IMR-90 (cell line): ENCODE measurements around the gene FOXL2NB. TPM values are rescaled to one million over a fixed set of nuclear protein-coding genes. Genes with fewer than 3 reads are reported as not detected.

ENCODE experiments used
- ATAC-seq: fragments of 200-7000 bp; cut with Tn5 transposase; 2 replicates; pipeline ENCODE4 v1.9.1; 2020; ENCODE audit warnings: low read depth, mild to moderate bottlenecking, moderate library complexity
- BruUV-seq: library from RNA; stranded (reverse); fragments of 400-500 nt; replicated peaks from 2 replicates; lab custom pipeline; 2021; lab: Mats Ljungman, UMichigan
- CTCF ChIA-PET: fragments of 300-600 bp; formaldehyde crosslinking; extraction: SDS; loops from one replicate; lab custom pipeline; 2021; ENCODE audit warnings: antibody characterized with exemption; lab: Yijun Ruan, JAX
- POLR2A ChIA-PET: fragments of 300-600 bp; sonication (Branson Sonifier 250); formaldehyde crosslinking; loops from one replicate; lab custom pipeline; 2022; ENCODE audit warnings: antibody characterized with exemption; ENCODE audit not compliant: unreplicated experiment; lab: Charles Lee
- DNase-seq: peaks from one replicate; pipeline ENCODE4 v3.0.0; 2013
- H2AFZ ChIP-seq: replicated peaks from 2 replicates; pipeline ENCODE3; 2013; ENCODE audit warnings: low read length, mild to moderate bottlenecking; ENCODE audit not compliant: poor library complexity
- H2AK5ac ChIP-seq: 2 replicates; pipeline ENCODE4 v1.6.1; 2013; ENCODE audit warnings: low read depth, low read length, inconsistent platforms
- H2AK9ac ChIP-seq: replicated peaks from 2 replicates; pipeline ENCODE3; 2013; ENCODE audit warnings: mild to moderate bottlenecking, low read depth, low read length, moderate library complexity; ENCODE audit not compliant: poor library complexity
- H2BK120ac ChIP-seq: 2 replicates; pipeline ENCODE4 v1.6.1; 2013; ENCODE audit warnings: low read depth, low read length, inconsistent platforms
- H2BK15ac ChIP-seq: 3 replicates; pipeline ENCODE4 v1.6.1; 2013; ENCODE audit warnings: low read depth, low read length, inconsistent platforms
- H2BK20ac ChIP-seq: 2 replicates; pipeline ENCODE4 v1.6.1; 2013; ENCODE audit warnings: low read depth, mild to moderate bottlenecking, inconsistent platforms, low read length, moderate library complexity
- H2BK5ac ChIP-seq: 2 replicates; pipeline ENCODE4 v1.6.1; 2013; ENCODE audit warnings: mild to moderate bottlenecking, low read depth, low read length, inconsistent platforms; ENCODE audit not compliant: poor library complexity, severe bottlenecking
- H3K14ac ChIP-seq: replicated peaks from 2 replicates; pipeline ENCODE4 v1.6.1; 2013; ENCODE audit warnings: low read depth, low read length, inconsistent platforms
- H3K18ac ChIP-seq: 2 replicates; pipeline ENCODE4 v1.6.1; 2013; ENCODE audit warnings: low read depth, low read length, control low read depth
- H3K23ac ChIP-seq: 2 replicates; pipeline ENCODE4 v1.6.1; 2013; ENCODE audit warnings: low read depth, low read length, inconsistent platforms
- H3K27ac ChIP-seq: 2 replicates; pipeline ENCODE4 v1.5.1; 2013; ENCODE audit warnings: mild to moderate bottlenecking, control low read depth, low read length; ENCODE audit not compliant: insufficient read depth
- H3K27me3 ChIP-seq: 2 replicates; pipeline ENCODE4 v1.6.1; 2013; ENCODE audit warnings: low read length; ENCODE audit not compliant: control insufficient read depth, insufficient read depth
- H3K36me3 ChIP-seq: 2 replicates; pipeline ENCODE4 v1.6.1; 2013; ENCODE audit warnings: low read length, mixed read lengths; ENCODE audit not compliant: control insufficient read depth, insufficient read depth
- H3K4ac ChIP-seq: 2 replicates; pipeline ENCODE4 v1.6.1; 2013; ENCODE audit warnings: low read depth, low read length, inconsistent platforms
- H3K4me1 ChIP-seq: 2 replicates; pipeline ENCODE4 v1.6.1; 2013; ENCODE audit warnings: low read length, mixed read lengths; ENCODE audit not compliant: control insufficient read depth, insufficient read depth
- H3K4me2 ChIP-seq: 2 replicates; pipeline ENCODE4 v1.6.1; 2013; ENCODE audit warnings: low read depth, mild to moderate bottlenecking, control low read depth, low read length, moderate library complexity
- H3K4me3 ChIP-seq: 2 replicates; pipeline ENCODE4 v1.5.1; 2013; ENCODE audit warnings: low read depth, mild to moderate bottlenecking, control low read depth, low read length, moderate library complexity; ENCODE audit not compliant: insufficient read depth
- H3K56ac ChIP-seq: 2 replicates; pipeline ENCODE4 v1.6.1; 2013; ENCODE audit warnings: low read length, inconsistent platforms; ENCODE audit not compliant: insufficient read depth; ENCODE audit errors: extremely low read depth
- H3K79me1 ChIP-seq, 2 experiments: 2 replicates each; pipeline ENCODE4 v1.6.1; 2013; ENCODE audit warnings: low read length in 2 of 2, inconsistent platforms in 1 of 2, low read depth in 1 of 2
- H3K9ac ChIP-seq: 2 replicates; pipeline ENCODE4 v1.6.1; 2013; ENCODE audit warnings: low read depth, low read length, control low read depth
- H3K9me1 ChIP-seq: 2 replicates; pipeline ENCODE4 v1.6.1; 2013; ENCODE audit warnings: low read length, inconsistent platforms; ENCODE audit not compliant: insufficient read depth
- H3K9me3 ChIP-seq: 2 replicates; pipeline ENCODE4 v1.6.1; 2013; ENCODE audit warnings: low read length; ENCODE audit not compliant: control insufficient read depth, insufficient read depth
- H4K20me1 ChIP-seq: 2 replicates; pipeline ENCODE4 v1.6.1; 2013; ENCODE audit warnings: low read length, inconsistent platforms; ENCODE audit not compliant: insufficient read depth
- H4K5ac ChIP-seq: 2 replicates; pipeline ENCODE4 v1.6.1; 2013; ENCODE audit warnings: mild to moderate bottlenecking, low read depth, low read length, control low read depth
- H4K8ac ChIP-seq, 2 experiments: 2 replicates each; pipeline ENCODE4 v1.6.1; 2013; ENCODE audit warnings: low read depth in 2 of 2, low read length in 2 of 2, control low read depth in 1 of 2, inconsistent platforms in 1 of 2
- H4K91ac ChIP-seq: 2 replicates; pipeline ENCODE4 v1.6.1; 2013; ENCODE audit warnings: low read depth, low read length, inconsistent platforms; ENCODE audit not compliant: insufficient read depth
- BHLHE40 ChIP-seq: fragments of 150-350 bp; IDR thresholded peaks from 2 replicates; pipeline ENCODE4 v1.6.1; 2016; ENCODE audit warnings: mild to moderate bottlenecking, low read depth, low read length
- CEBPB ChIP-seq: IDR thresholded peaks from 2 replicates; pipeline ENCODE4 v1.6.1; 2012; ENCODE audit warnings: low read depth, low read length, improper control_type of control experiment
- CHD1 ChIP-seq: IDR thresholded peaks from 2 replicates; pipeline ENCODE4 v1.6.1; 2012; ENCODE audit warnings: low read depth, low read length, improper control_type of control experiment
- FOS ChIP-seq: fragments of 150-350 bp; IDR thresholded peaks from 2 replicates; pipeline ENCODE4 v1.6.1; 2016; ENCODE audit warnings: low read depth, low read length
- MAFK ChIP-seq: IDR thresholded peaks from 2 replicates; pipeline ENCODE4 v1.6.1; 2012; ENCODE audit warnings: low read depth, low read length, improper control_type of control experiment
- MAZ ChIP-seq: IDR thresholded peaks from 2 replicates; pipeline ENCODE4 v1.6.1; 2012; ENCODE audit warnings: low read depth, mild to moderate bottlenecking, low read length, improper control_type of control experiment, moderate library complexity, borderline replicate concordance
- MXI1 ChIP-seq: IDR thresholded peaks from 2 replicates; pipeline ENCODE4 v1.6.1; 2012; ENCODE audit warnings: low read depth, mild to moderate bottlenecking, low read length, moderate library complexity, borderline replicate concordance
- NFE2L2 ChIP-seq: fragments of 150-350 bp; IDR thresholded peaks from 2 replicates; pipeline ENCODE4 v1.6.1; 2016; ENCODE audit warnings: low read depth, mild to moderate bottlenecking, low read length
- POLR2A ChIP-seq: IDR thresholded peaks from 2 replicates; pipeline ENCODE4 v1.6.1; 2012; ENCODE audit warnings: mild to moderate bottlenecking, low read depth, low read length
- RAD21 ChIP-seq: IDR thresholded peaks from 2 replicates; pipeline ENCODE4 v1.6.1; 2012; ENCODE audit warnings: low read length, improper control_type of control experiment
- RCOR1 ChIP-seq: IDR thresholded peaks from 2 replicates; pipeline ENCODE4 v1.6.1; 2012; ENCODE audit warnings: mild to moderate bottlenecking, low read length, improper control_type of control experiment; ENCODE audit not compliant: insufficient replicate concordance
- RFX5 ChIP-seq: IDR thresholded peaks from 2 replicates; pipeline ENCODE4 v1.8.0; 2012; ENCODE audit warnings: low read depth, mild to moderate bottlenecking, low read length, moderate library complexity
- SMC3 ChIP-seq: fragments of 150-350 bp; IDR thresholded peaks from 2 replicates; pipeline ENCODE4 v1.6.1; 2016; ENCODE audit warnings: low read depth, mild to moderate bottlenecking, antibody characterized with exemption, low read length, moderate library complexity
- WGBS, 2 experiments: methylation state at CpG; one replicate each; pipeline versions ENCODE4 v1.1.5 to v1.1.7; 2013; ENCODE audit warnings: missing lambda C conversion rate in 2 of 2; ENCODE audit not compliant: insufficient read length in 1 of 2; ENCODE audit errors: extremely low coverage in 2 of 2; 5-methylcytosine and 5-hydroxymethylcytosine counted together
- dilution Hi-C: fragments of 300-500 bp; cut with HindIII; formaldehyde crosslinking; loops from one replicate; pipeline ENCODE4 v1.14.3; 2018; ENCODE audit warnings: low sequenced_read_pairs; ENCODE audit not compliant: unreplicated experiment
- in situ Hi-C: fragments of 300-500 bp; cut with MboI; formaldehyde crosslinking; loops from 3 replicates; pipeline ENCODE4 v1.14.3; 2019; ENCODE audit warnings: low sequenced_read_pairs, inconsistent platforms, mixed read lengths
- intact Hi-C: fragments of 100-400 bp; cut with micrococcal nuclease; formaldehyde crosslinking; loops from 2 replicates; pipeline ENCODE4 v1.10.0; 2022
- polyA plus RNA-seq, 3 experiments: library from polyadenylated mRNA; depleted of rRNA; stranded (reverse); fragments of >200 nt; gene quantifications; 2 replicates each; pipeline ENCODE4 v1.2.3, GENCODE V29; 2012; ENCODE audit warnings: low replicate concordance in 1 of 3
- total RNA-seq: library from RNA; depleted of rRNA; stranded (reverse); fragments of >200 nt; gene quantifications from 2 replicates; pipeline ENCODE4 v1.2.3, GENCODE V29; 2012
- TF ChIP-seq, protein P1 (sequence below): conservative IDR thresholded peaks from 2 replicates; pipeline ENCODE4 v1.5.1; 2012; ENCODE audit warnings: mild to moderate bottlenecking, low read depth, low read length, improper control_type of control experiment
- TF ChIP-seq, protein P2 (sequence below): fragments of 150-350 bp; IDR thresholded peaks from 2 replicates; pipeline ENCODE4 v1.6.1; 2017; ENCODE audit warnings: mild to moderate bottlenecking, antibody characterized with exemption, low read length, low read depth
- TF ChIP-seq, protein P3 (sequence below): fragments of 150-350 bp; IDR thresholded peaks from 2 replicates; pipeline ENCODE4 v1.6.1; 2016; ENCODE audit warnings: low read depth, mild to moderate bottlenecking, low read length, moderate library complexity, borderline replicate concordance

FOXL2NB gene
- total and polyA plus RNA-seq, 2 of the 4 experiments (the other 2 are of a cell fraction), result under 0.01 to 0.05 TPM

DNA sequence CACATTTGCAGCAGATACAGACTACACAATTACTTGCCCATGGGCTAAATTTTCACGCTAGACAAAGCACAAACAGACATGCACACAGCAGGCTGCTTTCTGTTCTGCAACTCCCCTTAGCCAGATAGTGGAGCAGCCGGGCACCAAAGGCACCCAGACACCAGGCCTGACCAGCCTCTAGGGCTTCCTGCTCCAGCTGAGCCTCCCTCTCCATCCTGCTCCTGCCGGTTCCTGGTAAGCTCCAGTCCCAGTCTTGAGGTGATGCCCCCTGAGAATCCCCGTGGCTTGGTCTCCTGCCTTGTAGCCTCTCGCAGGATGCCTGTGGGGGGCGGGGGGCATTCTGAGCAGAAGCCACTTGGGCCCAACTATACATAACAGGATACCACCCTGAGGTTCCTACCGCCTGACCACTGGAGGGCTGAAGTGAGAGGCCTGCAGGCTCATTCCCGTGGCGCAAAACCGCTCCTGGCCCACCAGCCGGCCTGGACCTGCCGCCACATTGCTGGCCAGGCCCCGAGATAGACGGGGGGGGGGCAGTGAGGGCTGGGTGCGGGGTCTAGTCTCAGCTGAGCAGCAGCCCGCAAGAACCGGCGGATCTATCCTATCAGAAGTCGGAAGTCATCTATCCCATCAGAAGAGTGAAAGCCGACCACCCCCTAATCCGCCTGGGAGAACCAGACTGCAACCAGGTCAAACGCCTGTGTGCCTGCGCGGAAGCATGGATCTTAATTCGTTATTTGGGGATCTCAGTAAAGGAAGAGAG lies 4.0 kb upstream of the FOXL2NB start:
- Histone ChIP-seq H3K23ac (no peak overlapping the region), H3K9ac (no peak overlapping the region), H2BK15ac (no peak overlapping the region), H3K4me1 (peaks cover 2% of the 10 kb centered on the region; the same call in 1 of the 2 replicates), H3K18ac (no peak overlapping the region), H3K4me2 (no peak overlapping the region), H3K36me3 (no peaks in the 10 kb centered on the region), H3K4me3 (no peak overlapping the region), H2AFZ (no peak overlapping the region), H4K5ac (no peak overlapping the region), H3K4ac (no peak overlapping the region), H3K27ac (no peak overlapping the region), H3K56ac (no peak overlapping the region), H2AK9ac (no peak overlapping the region), H4K91ac (no peak overlapping the region), H2BK120ac (no peak overlapping the region), H2BK20ac (no peak overlapping the region), H2AK5ac (no peak overlapping the region), H4K8ac (no peak overlapping the region), H4K20me1 (peaks cover 11% of the 10 kb centered on the region), H3K9me3 (peaks cover 7% of the 10 kb centered on the region), H2BK5ac (no peak overlapping the region), H3K79me1 (no peaks in the 10 kb centered on the region), H3K27me3 (peaks cover 97% of the 10 kb centered on the region), H3K9me1 (no peaks in the 10 kb centered on the region), H3K14ac (no peak overlapping the region)
- DNase-seq (no peak), ATAC-seq (no peak)
- POLR2A ChIA-PET, result no interaction called here
- in situ Hi-C loops (no loop called here), dilution Hi-C loops (no loop called here), intact Hi-C loops (no loop called here)
- no TSS peak for BruUV-seq
- CTCF ChIA-PET, result no interaction called here
- WGBS, 2 experiments, result 37% methylated on average over 6 of the region's 25 CpGs; no CpG with 5 or more reads in 1 of the 2 experiments
- TF ChIP-seq POLR2A (no peak), NFE2L2 (no peak), MAZ (no peak), MXI1 (no peak), RCOR1 (no peak), RAD21 (no peak), RFX5 (no peak), MAFK (no peak), SMC3 (no peak), CHD1 (no peak), FOS (no peak), BHLHE40 (no peak), CEBPB (no peak)
- TF ChIP-seq, protein P1, sequence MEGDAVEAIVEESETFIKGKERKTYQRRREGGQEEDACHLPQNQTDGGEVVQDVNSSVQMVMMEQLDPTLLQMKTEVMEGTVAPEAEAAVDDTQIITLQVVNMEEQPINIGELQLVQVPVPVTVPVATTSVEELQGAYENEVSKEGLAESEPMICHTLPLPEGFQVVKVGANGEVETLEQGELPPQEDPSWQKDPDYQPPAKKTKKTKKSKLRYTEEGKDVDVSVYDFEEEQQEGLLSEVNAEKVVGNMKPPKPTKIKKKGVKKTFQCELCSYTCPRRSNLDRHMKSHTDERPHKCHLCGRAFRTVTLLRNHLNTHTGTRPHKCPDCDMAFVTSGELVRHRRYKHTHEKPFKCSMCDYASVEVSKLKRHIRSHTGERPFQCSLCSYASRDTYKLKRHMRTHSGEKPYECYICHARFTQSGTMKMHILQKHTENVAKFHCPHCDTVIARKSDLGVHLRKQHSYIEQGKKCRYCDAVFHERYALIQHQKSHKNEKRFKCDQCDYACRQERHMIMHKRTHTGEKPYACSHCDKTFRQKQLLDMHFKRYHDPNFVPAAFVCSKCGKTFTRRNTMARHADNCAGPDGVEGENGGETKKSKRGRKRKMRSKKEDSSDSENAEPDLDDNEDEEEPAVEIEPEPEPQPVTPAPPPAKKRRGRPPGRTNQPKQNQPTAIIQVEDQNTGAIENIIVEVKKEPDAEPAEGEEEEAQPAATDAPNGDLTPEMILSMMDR, result no peak
- TF ChIP-seq, protein P2, sequence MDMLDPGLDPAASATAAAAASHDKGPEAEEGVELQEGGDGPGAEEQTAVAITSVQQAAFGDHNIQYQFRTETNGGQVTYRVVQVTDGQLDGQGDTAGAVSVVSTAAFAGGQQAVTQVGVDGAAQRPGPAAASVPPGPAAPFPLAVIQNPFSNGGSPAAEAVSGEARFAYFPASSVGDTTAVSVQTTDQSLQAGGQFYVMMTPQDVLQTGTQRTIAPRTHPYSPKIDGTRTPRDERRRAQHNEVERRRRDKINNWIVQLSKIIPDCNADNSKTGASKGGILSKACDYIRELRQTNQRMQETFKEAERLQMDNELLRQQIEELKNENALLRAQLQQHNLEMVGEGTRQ, result no peak
- TF ChIP-seq, protein P3, sequence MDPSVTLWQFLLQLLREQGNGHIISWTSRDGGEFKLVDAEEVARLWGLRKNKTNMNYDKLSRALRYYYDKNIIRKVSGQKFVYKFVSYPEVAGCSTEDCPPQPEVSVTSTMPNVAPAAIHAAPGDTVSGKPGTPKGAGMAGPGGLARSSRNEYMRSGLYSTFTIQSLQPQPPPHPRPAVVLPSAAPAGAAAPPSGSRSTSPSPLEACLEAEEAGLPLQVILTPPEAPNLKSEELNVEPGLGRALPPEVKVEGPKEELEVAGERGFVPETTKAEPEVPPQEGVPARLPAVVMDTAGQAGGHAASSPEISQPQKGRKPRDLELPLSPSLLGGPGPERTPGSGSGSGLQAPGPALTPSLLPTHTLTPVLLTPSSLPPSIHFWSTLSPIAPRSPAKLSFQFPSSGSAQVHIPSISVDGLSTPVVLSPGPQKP, result no peak
